ACC112 (cell line): ENCODE results near the gene TRIP10.
"Not testable (repeated sequence)": the region's sequence is repeated elsewhere in the genome, so short reads cannot be mapped to it uniquely, and the experiment has no call there.

ENCODE experiments used
- H2AFZ ChIP-seq: fragments of 200-600 bp; sonication (generic); one replicate; pipeline ENCODE4 v1.6.0; 2017; ENCODE audit warnings: antibody characterized with exemption, low read length; ENCODE audit not compliant: unreplicated experiment
- H3K27ac ChIP-seq: fragments of 200-600 bp; sonication (generic); 2 replicates; pipeline ENCODE4 v1.5.1; 2014; ENCODE audit warnings: low read depth, mild to moderate bottlenecking, antibody characterized with exemption, low read length, moderate library complexity
- H3K27me3 ChIP-seq: fragments of 200-600 bp; sonication (generic); 2 replicates; pipeline ENCODE4 v1.6.1; 2014; ENCODE audit warnings: mild to moderate bottlenecking, antibody characterized with exemption, low read length, moderate library complexity, mixed read lengths; ENCODE audit not compliant: insufficient read depth
- H3K36me3 ChIP-seq: fragments of 200-600 bp; sonication (generic); 2 replicates; pipeline ENCODE4 v1.6.1; 2016; ENCODE audit warnings: mild to moderate bottlenecking, antibody characterized with exemption, low read length, moderate library complexity, mixed read lengths; ENCODE audit not compliant: insufficient read depth
- H3K4me1 ChIP-seq: fragments of 200-600 bp; sonication (generic); one replicate; pipeline ENCODE4 v1.6.1; 2016; ENCODE audit warnings: low read length, mixed read lengths; ENCODE audit not compliant: insufficient read depth, unreplicated experiment, control insufficient read depth
- H3K4me3 ChIP-seq: fragments of 200-600 bp; sonication (generic); 2 replicates; pipeline ENCODE4 v1.5.1; 2014; ENCODE audit warnings: mild to moderate bottlenecking, low read depth, low read length
- H3K79me2 ChIP-seq: fragments of 200-600 bp; sonication (generic); one replicate; pipeline ENCODE4 v1.6.0; 2016; ENCODE audit warnings: low read length; ENCODE audit not compliant: control insufficient read depth, unreplicated experiment, insufficient read depth

TRIP10 gene

DNA sequence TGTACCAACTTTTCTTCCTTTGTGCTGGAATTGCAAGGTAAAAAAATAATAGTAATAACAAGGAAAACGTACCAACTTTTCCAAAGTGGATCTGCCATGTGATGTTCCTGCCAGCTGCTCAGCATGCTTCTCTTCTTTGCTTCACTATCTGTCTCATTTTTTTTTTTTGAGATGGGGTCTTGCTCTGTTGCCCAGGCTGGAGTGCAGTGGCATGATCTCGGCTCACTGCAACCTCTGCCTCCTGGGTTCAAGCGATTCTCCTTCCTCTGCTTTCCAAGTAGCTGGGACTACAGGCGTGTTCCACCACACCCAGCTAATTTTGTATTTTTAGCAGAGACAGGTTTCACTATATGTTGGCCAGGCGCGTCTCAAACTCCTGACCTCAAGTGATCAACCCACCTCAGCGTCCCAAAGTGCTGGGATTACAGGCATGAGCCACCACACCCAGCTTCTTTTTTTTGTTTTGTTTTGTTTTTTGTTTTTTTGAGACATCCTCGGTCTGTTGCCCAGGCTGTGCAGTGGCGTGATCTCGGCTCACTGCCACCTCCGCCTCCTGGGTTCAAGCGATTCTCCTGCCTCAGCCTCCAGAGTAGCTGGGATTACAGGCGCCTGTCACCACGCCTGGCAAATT is 60.8 kb downstream of the TRIP10 start:
- H3K4me1 ChIP-seq, result peaks cover 16% of the 10 kb centered on the region
- not testable (repeated sequence) for H3K27ac ChIP-seq, H3K36me3 ChIP-seq, H2AFZ ChIP-seq, H3K79me2 ChIP-seq, H3K4me3 ChIP-seq, H3K27me3 ChIP-seq

DNA sequence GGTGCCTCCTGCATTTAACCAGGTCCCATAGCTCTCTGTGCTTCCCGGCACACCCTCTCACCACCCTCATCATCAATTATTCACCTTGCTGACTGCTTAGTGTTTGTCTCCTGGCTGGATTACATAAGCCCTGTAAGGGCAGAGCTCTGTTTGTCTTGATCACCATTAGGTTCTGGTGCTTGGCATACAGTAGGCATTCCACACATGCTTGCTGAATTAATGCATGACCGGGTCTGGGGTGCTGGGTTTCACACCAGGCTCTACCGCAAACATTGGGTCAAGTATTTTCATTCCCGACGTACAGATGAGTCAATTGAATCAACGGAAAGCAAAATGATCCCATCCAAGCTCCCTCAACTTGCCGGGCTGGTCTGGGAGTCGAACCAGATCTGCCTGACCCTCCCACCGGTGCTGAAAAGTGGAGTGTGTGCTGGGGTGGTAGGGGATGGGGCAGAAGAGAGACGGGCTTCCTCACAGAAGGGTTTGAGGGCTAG is 61.6 kb downstream of the TRIP10 start:
- H3K4me3 ChIP-seq, result peak overlapping the region; percentile 49; the same call in 1 of the 2 replicates
- H3K27ac ChIP-seq, result peak overlapping the region; percentile 79
- peak overlapping the region; percentile 60 for H2AFZ ChIP-seq
- H3K27me3 ChIP-seq, result no peaks in the 10 kb centered on the region
- H3K4me1 ChIP-seq, result peaks cover 16% of the 10 kb centered on the region
- no peaks in the 10 kb centered on the region for H3K36me3 ChIP-seq
- no peaks in the 10 kb centered on the region for H3K79me2 ChIP-seq
